Measurements from ENCODE around the gene DAPK1.

GRCh38 chr9:87599901-87600610 is 102.4 kb downstream of the DAPK1 start:
- no peak for TF ChIP-seq SALL2 (tag by site-specific recombination; IDR thresholded peaks at IDR 0.05; ENCODE audit: borderline replicate concordance)
- TF ChIP-seq ZBTB11 (tag by site-specific recombination; conservative IDR thresholded peaks at IDR 0.05; ENCODE audit: low read depth): no peak
- no peak for TF ChIP-seq CTCF (tag by site-specific recombination; IDR thresholded peaks at IDR 0.05)
- TF ChIP-seq ZFP41 (tag by site-specific recombination; IDR thresholded peaks at IDR 0.05; ENCODE audit: borderline replicate concordance): no peak
- no peak for TF ChIP-seq HOXA7 (CRISPR knock-in tag; IDR thresholded peaks at IDR 0.05; ENCODE audit: borderline replicate concordance)
- no peak for TF ChIP-seq ZNF596 (tag by site-specific recombination; IDR thresholded peaks at IDR 0.05)
